Tongue (tissue), 2 donors: Measurements from ENCODE around the gene NELFB. TPM values are rescaled to one million over a fixed set of nuclear protein-coding genes. Genes with fewer than 3 reads are reported as not detected.

ENCODE experiments used
- DNase-seq: peaks from one replicate; pipeline ENCODE4 v3.0.0-alpha.2; 2015
- total RNA-seq: library from RNA; depleted of rRNA; stranded (reverse); fragments of >200 nt; gene quantifications from one replicate; pipeline ENCODE4 v1.2.3, GENCODE V29; 2014

The NELFB gene
- total RNA-seq, 1 donor from 2014 or later, result 50.9 TPM

- DNase-seq, result peak; percentile 55
Observed at GRCh38 chr9:137303151-137303892, 48.2 kb downstream of the NELFB start.

DNA sequence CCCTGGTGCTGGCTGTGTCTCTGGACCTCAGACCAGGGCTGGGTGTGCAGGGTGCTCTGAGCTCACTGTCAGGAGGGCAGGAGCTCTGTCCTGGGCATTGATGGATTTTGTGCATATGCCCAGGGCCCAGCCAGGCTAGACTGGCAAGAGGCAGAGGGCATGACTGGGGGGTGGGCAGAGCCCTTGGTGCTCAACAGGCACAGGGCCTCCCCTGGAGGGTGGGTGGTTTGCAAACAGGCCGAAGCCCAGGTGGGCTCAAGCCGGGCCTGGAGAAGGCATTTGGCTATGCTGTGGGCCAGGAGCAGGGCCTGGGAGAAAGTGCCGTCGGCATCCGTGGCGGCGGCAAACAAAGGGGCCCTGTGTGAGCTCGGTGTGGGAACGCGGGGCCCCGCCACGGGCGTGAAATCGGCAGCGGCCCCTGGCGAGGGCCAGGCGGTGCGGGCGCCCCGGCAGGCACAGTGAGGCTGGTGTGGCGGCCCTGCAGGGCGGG, 48.8 kb downstream of the NELFB start:
- DNase-seq, result no peak

DNA sequence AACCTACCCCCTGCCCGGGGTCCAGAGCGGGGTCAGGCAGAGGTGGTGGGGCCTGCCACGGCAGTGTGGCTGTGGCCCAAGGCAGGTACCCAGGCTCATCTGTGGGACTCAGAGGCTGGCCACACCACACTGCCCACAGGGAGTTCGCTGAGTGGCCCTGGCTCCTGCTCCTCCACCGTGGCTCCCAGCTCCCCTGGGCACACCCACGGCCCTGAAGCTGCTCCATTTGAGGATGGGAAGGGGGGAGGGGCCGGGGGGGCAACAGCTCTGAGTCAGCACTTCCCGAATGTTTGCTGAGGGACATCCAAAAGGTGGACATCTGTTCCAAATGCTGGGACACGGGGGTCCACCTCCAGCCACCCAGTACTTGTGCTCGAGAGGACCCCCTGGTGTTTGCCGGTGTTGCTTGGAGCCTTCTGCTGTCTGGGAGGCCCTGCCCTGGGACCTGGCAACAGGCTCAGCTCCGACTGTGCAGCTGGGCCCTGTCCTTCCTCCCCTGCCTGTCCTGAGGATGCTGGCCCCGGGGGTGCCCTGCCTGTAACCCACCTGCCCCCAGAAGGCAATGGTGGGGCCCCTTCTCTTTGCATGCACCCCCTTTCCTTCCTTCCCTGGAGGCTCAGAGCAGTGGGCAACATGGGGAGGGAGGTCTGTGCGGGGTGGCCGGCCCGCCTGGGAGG, 49.4 kb downstream of the NELFB start:
- peak; percentile 36 for DNase-seq

DNA sequence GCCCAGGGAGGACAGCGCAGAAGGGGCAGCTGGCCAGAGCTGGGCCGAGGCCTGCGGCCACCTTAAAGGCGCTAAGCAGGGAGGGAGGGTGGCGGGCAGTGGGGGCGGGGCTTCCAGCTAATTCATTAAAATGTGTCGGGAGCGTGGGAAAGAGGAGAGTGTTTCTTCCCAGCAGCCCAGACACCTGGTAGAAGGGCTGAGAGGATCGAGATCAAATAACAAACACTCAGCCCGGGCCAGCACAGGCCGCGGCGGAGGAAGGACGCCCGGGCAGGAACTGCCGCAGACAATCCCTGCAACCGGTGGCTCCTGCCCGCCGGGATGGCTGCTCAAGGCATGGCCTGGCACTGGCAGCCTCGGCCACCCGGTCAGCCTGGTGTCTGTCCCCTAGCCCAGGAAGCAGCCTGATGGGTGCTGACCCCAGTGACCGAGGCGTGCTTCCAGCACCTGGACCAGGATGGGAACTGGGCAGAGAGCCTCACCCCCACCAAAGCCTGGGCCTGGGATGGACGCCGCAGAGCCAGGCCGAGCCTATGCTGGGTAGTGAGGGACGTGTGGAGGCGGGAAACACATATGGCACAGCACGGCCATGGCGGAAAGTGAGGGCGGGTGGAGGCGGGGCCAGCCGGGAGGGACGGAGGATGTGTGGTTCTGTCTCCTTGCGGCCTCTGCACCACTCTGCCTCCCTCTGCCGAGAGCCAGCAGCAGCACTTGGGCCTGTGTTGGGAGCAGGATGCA, 50.1 kb downstream of the NELFB start:
- DNase-seq, result peak; percentile 78

GRCh38 chr9:137305798-137306065, 50.6 kb downstream of the NELFB start:
- no peak for DNase-seq

DNA sequence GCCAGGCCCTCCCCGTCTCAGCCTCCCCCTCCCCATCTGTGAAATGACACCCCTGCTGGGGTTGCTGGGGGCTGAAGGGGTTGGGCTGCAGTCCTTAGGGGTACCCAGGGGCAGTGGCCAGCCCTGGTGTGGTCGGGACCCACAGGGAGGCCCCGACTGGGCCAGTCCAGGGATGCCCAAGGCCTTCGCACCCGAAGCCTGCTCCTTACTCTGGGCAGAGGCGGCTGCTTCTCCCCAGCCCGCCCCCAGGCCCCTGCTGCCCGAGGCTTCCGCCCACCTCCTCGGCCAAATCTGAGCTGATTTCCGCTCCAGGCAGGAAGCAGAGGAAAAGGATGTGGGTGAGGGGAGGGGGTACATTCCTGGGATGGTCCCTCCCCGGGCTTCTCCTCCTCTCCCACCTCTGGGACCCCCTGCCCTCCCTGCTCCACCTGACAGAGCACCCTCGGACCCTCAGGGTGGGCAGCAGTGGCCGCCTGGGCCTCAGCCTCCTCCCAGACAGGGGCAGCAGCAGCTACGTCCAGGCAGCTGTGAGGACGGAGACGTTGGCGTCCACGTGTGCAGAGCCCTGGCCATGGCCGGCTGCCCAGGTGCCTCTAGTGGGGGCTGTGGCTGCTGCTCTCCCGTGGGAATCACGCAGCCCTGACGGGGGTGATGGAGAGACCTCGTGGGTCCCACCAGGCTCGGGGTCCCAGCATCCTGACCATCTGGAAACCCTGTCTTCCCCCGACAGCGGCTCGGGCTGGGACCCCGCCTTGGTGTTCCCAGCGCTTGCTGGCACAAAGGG, 51.1 kb downstream of the NELFB start:
- peak; percentile 26 for DNase-seq

DNA sequence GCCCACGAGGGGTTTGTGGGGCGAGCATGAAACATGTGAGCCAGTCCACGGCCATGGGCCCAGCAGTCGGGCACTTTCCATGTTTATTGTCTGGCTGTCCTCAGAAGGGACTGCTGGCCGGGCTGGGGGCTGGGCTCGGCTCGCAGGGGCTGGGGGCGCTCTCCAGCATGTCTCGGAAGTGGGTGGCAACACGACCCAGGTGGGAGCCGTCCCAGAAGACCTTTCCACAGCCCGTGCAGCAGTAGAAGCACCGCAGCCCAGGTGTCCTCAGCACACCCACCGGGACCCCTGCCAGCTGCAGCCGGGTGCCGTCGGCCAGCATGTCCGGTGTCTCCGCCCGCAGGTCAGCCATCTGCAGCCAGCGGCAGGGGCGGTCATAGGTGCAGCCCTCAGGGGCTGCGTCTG, 51.7 kb downstream of the NELFB start:
- no peak for DNase-seq

- DNase-seq, result no peak
Observed at GRCh38 chr9:137307255-137308056, 52.3 kb downstream of the NELFB start.

DNA sequence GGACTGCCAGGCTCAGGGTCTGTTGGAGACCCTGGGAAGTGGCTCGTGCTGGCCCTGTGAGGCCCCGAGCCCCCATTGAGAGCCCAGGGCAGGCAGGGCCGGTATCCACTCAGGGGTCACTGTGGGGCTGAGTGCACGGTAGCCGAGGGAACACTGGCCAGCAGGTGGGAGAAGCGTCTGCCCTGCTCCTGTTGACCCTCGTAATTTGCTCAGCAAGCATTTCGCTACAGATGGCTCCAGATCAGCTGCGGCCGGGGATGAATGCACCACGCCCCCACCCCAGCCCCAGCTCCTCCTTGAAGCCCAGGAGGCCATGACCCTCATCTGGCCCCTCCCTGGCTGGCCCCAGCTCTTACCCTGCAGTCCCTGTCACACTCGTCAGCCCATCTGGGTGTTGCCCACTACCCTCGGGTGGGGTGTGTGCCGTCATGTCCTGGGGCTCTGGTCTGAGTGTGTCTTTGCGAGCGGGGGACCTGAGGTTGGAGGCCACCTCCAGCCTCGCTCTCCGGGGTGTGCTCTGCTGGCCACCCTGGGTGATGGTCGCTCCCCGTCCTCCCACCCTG, 53.0 kb downstream of the NELFB start:
- no peak for DNase-seq

DNA sequence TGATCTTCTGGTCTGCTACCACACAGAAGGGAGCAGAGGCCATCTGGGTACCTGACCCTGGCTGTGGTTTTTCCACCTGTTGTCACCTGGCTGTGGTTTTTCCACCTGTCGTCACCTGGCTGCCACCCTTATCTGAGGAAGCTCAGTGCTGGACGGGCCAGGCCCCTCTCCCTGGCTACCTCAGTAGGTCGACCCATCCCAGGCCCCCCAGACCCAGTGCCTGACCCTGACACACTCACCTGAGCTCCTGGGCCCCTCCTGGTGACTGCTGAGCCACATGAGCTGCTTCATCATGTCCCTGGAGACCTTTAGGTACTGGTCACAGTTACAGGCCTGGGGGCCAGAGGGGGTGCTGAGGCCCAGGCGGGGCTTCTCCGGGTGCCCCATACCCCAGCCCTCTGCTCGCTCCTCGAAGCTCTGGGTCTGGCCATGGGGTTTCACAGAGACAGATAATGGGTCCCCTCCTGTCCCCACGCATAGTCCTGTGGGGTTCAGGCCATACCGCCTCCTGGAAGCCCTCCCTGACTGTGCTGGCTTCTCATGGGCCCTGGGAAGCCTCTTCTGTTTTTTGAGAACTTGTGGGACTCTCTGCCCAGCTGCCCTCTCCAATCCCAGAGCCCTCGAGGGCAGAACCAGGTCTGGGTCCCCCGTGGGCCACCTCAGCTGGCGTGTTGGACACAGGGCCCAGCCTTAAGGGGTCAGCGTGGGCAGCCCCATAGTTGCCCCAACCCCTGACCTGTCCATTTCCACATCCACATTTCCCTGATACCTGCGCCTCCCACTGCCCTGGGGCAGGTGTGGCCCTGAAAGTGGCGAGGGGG, 54.5 kb downstream of the NELFB start:
- DNase-seq, result no peak

GRCh38 chr9:137310189-137311052, 55.3 kb downstream of the NELFB start:
- DNase-seq, result no peak

- no peak for DNase-seq
Observed at GRCh38 chr9:137311171-137311985, 56.3 kb downstream of the NELFB start.

GRCh38 chr9:137311986-137312851, 57.1 kb downstream of the NELFB start:
- no peak for DNase-seq

GRCh38 chr9:137312852-137313325, 57.8 kb downstream of the NELFB start:
- DNase-seq, result no peak

DNA sequence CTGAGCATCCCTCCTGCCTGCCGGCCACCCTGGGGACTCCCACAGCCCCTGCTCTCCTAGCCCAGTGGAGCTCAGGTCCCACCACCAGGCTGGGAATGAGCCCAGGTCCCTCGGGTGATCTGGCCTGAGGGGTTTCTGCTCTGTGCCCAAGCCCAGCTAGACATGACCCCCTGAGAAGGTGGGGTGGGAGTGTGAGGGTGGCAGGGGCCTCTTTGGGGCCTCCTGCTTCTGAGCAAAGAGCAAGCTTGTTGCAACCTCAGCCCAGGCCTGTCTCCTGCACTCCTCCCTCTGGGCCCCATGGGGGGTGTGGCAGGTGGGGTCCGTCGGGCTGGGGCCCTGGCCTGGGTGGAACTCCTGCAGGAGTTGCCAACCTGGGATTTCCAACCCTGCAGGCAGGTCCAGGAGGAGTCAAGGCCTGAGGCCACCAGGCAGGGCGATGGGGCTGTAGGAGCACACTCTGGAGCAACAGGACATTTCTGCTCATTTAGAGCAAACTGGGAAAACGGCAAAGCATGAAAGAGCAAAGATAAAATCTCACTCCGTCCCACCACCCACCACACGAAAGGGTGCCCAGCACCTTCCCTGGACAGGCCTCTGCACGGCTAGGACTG, 58.3 kb downstream of the NELFB start:
- DNase-seq, result no peak

DNA sequence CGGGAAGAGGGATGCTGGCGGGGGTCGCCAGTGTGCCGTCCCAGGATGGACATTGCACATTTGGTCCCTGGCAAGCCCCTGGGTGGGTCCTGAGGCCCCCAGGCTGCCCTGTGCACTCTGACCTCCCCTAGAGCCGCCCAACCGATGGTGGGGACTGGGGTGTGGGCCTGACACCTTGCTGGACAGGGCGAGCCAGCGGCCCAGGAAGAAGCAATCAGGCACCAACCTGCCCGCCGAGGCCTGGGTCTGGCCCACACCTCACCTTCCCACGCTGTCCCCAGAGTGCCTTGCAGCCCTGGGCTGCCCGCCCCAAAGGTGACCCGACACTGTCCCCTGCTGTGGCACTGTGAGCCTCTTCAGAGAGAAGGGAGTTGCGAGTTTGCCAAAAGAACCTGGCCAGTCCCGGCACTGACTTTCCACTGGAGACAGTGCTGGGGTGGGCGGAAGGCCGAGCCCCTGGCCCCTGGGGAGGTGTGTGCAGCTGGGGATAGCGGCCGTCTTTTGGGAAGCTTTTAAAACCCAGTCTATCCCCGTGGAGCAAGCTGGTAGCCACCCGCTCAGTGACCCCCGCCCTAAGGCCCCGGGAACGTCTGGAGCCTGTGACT, 58.9 kb downstream of the NELFB start:
- DNase-seq, result no peak
